OCI-LY1 (cell line): ENCODE results near the gene ZNF654.

Source experiments
- H2AFZ ChIP-seq: fragments of 200-600 bp; sonication (generic), shearing (Covaris generic); 2 replicates; pipeline ENCODE4 v1.6.0; 2014; ENCODE audit warnings: antibody characterized with exemption, mild to moderate bottlenecking, low read length
- H3F3A ChIP-seq: fragments of 200-600 bp; sonication (generic), shearing (Covaris generic); 2 replicates; pipeline ENCODE4 v1.6.0; 2014; ENCODE audit warnings: mild to moderate bottlenecking, antibody characterized with exemption, low read length, moderate library complexity; ENCODE audit not compliant: insufficient read depth
- H3K27ac ChIP-seq: fragments of 200-600 bp; sonication (generic); 2 replicates; pipeline ENCODE4 v1.5.1; 2014; ENCODE audit warnings: low read length, mixed run types, mild to moderate bottlenecking, low read depth; ENCODE audit not compliant: poor library complexity, severe bottlenecking
- H3K27me3 ChIP-seq: fragments of 200-600 bp; sonication (generic); 2 replicates; pipeline ENCODE4 v1.6.0; 2014; ENCODE audit warnings: antibody characterized with exemption, mild to moderate bottlenecking, low read length, moderate library complexity; ENCODE audit not compliant: insufficient read depth
- H3K36me3 ChIP-seq: fragments of 200-600 bp; sonication (generic); 2 replicates; pipeline ENCODE4 v1.6.1; 2014; ENCODE audit warnings: mild to moderate bottlenecking, antibody characterized with exemption, low read length, moderate library complexity, mixed read lengths; ENCODE audit not compliant: insufficient read depth
- H3K4me1 ChIP-seq: fragments of 200-600 bp; sonication (generic); 2 replicates; pipeline ENCODE4 v1.5.1; 2014; ENCODE audit warnings: mild to moderate bottlenecking, low read length, moderate library complexity; ENCODE audit not compliant: insufficient read depth, severe bottlenecking
- H3K4me2 ChIP-seq: fragments of 200-600 bp; sonication (generic), shearing (Covaris generic); 2 replicates; pipeline ENCODE4 v1.6.1; 2014; ENCODE audit warnings: low read length
- H3K4me3 ChIP-seq: fragments of 200-600 bp; sonication (generic); 2 replicates; pipeline ENCODE4 v1.5.1; 2014; ENCODE audit warnings: low read length, low read depth, mild to moderate bottlenecking, mixed read lengths; ENCODE audit not compliant: poor library complexity, severe bottlenecking
- H3K79me2 ChIP-seq: fragments of 200-600 bp; shearing (Covaris generic); 2 replicates; pipeline ENCODE4 v1.6.1; 2016; ENCODE audit warnings: mixed run types, low read length, mixed read lengths; ENCODE audit not compliant: insufficient read depth
- H3K9ac ChIP-seq: fragments of 200-600 bp; sonication (generic), shearing (Covaris generic); 2 replicates; pipeline ENCODE4 v1.6.1; 2014; ENCODE audit warnings: mild to moderate bottlenecking, low read length, mixed read lengths
- H3K9me2 ChIP-seq: fragments of 200-600 bp; sonication (generic), shearing (Covaris generic); 2 replicates; pipeline ENCODE4 v1.6.1; 2014; ENCODE audit warnings: low read depth, mild to moderate bottlenecking, low read length, mixed read lengths
- H3K9me3 ChIP-seq: fragments of 200-600 bp; shearing (Covaris generic); 2 replicates; pipeline ENCODE4 v1.6.1; 2014; ENCODE audit warnings: low read length, mixed read lengths
- H4K20me1 ChIP-seq: fragments of 200-600 bp; sonication (generic), shearing (Covaris generic); 2 replicates; pipeline ENCODE4 v1.6.0; 2016; ENCODE audit warnings: mild to moderate bottlenecking, low read length; ENCODE audit not compliant: insufficient read depth
- CTCF ChIP-seq: fragments of 200-600 bp; sonication (generic), shearing (Covaris generic); IDR thresholded peaks from 2 replicates; pipeline ENCODE4 v1.5.1; 2017; ENCODE audit warnings: mild to moderate bottlenecking, antibody characterized with exemption, low read length, moderate library complexity, mixed read lengths
- EZH2 ChIP-seq: fragments of 200-600 bp; sonication (generic), shearing (Covaris generic); IDR thresholded peaks from 2 replicates; pipeline ENCODE4 v1.8.0; 2017; ENCODE audit warnings: borderline replicate concordance, mixed run types, mild to moderate bottlenecking, antibody characterized with exemption, low read length, moderate library complexity, mixed read lengths

Gene ZNF654

GRCh38 chr3:88093266-88093665, 34.2 kb downstream of the ZNF654 start:
- no peaks in the 10 kb centered on the region for H3K4me1 ChIP-seq
- no peaks in the 10 kb centered on the region for H4K20me1 ChIP-seq
- no peaks in the 10 kb centered on the region for H3K9me2 ChIP-seq
- no peak for TF ChIP-seq CTCF
- TF ChIP-seq EZH2 = no peak
- no peak overlapping the region for H3K4me2 ChIP-seq
- peaks cover 57% of the 10 kb centered on the region for H3K36me3 ChIP-seq
- H2AFZ ChIP-seq = no peak overlapping the region
- H3K9ac ChIP-seq = no peak overlapping the region
- H3K4me3 ChIP-seq = no peak overlapping the region
- H3K27me3 ChIP-seq = no peaks in the 10 kb centered on the region
- H3K27ac ChIP-seq = no peak overlapping the region
- H3K79me2 ChIP-seq = no peaks in the 10 kb centered on the region
- H3F3A ChIP-seq = no peaks in the 10 kb centered on the region
- peaks cover 3% of the 10 kb centered on the region; the same call in 1 of the 2 replicates for H3K9me3 ChIP-seq

- H3K9me3 ChIP-seq = no peaks in the 10 kb centered on the region
- no peaks in the 10 kb centered on the region for H3K4me1 ChIP-seq
- no peaks in the 10 kb centered on the region for H4K20me1 ChIP-seq
- no peak overlapping the region for H2AFZ ChIP-seq
- no peak overlapping the region for H3K4me3 ChIP-seq
- H3K27me3 ChIP-seq = no peaks in the 10 kb centered on the region
- no peaks in the 10 kb centered on the region for H3K9me2 ChIP-seq
- H3F3A ChIP-seq = no peaks in the 10 kb centered on the region
- no peak overlapping the region for H3K27ac ChIP-seq
- H3K79me2 ChIP-seq = peaks cover 10% of the 10 kb centered on the region
- no peak for TF ChIP-seq CTCF
- no peak for TF ChIP-seq EZH2
- H3K9ac ChIP-seq = no peak overlapping the region
- peaks cover 29% of the 10 kb centered on the region for H3K36me3 ChIP-seq
- H3K4me2 ChIP-seq = no peak overlapping the region
Observed at GRCh38 chr3:88101142-88101541, 42.1 kb downstream of the ZNF654 start.

DNA sequence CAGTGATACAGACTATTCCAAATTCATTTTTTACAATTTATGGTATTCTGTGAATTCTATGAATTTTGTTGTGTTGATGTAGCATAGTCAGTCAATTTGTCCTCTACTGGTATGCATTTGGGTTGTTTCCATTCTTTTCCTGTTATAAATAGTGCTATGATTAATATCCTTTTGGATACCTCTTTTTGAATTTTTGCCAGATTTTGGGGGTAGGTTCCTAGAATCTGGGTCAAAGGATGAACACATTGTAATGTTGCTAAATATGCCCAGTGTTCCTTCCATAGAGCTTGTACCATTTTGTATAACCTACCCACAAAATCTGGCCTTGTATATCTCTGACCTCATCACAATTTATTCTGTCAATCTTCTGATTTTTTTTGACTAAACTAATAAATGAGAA, 46.3 kb downstream of the ZNF654 start:
- Histone ChIP-seq H2AFZ (no peak overlapping the region), H3K79me2 (peaks cover 27% of the 10 kb centered on the region), H3K9me2 (no peaks in the 10 kb centered on the region), H4K20me1 (no peaks in the 10 kb centered on the region), H3K4me3 (no peak overlapping the region), H3K36me3 (peaks cover 16% of the 10 kb centered on the region), H3K9me3 (no peaks in the 10 kb centered on the region), H3F3A (no peaks in the 10 kb centered on the region), H3K27me3 (no peaks in the 10 kb centered on the region), H3K4me2 (no peak overlapping the region), H3K4me1 (no peaks in the 10 kb centered on the region), H3K9ac (no peak overlapping the region), H3K27ac (no peak overlapping the region)
- TF ChIP-seq CTCF (no peak), EZH2 (no peak)
